ENCODE data around the gene UBE2D4. TPM values are rescaled to one million over a fixed set of nuclear protein-coding genes. Genes with fewer than 3 reads are reported as not detected.

The UBE2D4 gene
- total RNA-seq, 1 donor from 2014 or later = 6.8 TPM

- H3K36me3 ChIP-seq = no peaks in the 10 kb centered on the region
- no peak overlapping the region for H2AFZ ChIP-seq (replicated peaks)
- no peaks in the 10 kb centered on the region for H3K4me1 ChIP-seq
- no peak overlapping the region for H3K4me2 ChIP-seq
- Mint-ChIP-seq H3K4me3 (no peak overlapping the region), H3K9me3 (no peaks in the 10 kb centered on the region), H3K27me3 (ENCODE audit: insufficient read depth, low read depth) (peaks cover 4% of the 10 kb centered on the region), H3K4me1 (peaks cover 5% of the 10 kb centered on the region), H3K27ac (no peak overlapping the region), H3K36me3 (peaks cover 19% of the 10 kb centered on the region)
- no peak for DNase-seq (ENCODE audit: low spot score)
- no peaks in the 10 kb centered on the region for H3K9me3 ChIP-seq (ENCODE audit: low read depth)
- H3K27ac ChIP-seq = no peak overlapping the region
- no peaks in the 10 kb centered on the region for H3K27me3 ChIP-seq
- TF ChIP-seq CTCF (IDR thresholded peaks at IDR 0.05) (no peak), EZH2 (IDR thresholded peaks at IDR 0.05) (no peak), EZH2phosphoT487 (IDR thresholded peaks at IDR 0.05) (no peak)
- H3K9ac ChIP-seq = no peak overlapping the region
- no peaks in the 10 kb centered on the region for H3K79me2 ChIP-seq (ENCODE audit: low read depth)
- no peaks in the 10 kb centered on the region for H4K20me1 ChIP-seq (ENCODE audit: low read depth)
- no peak overlapping the region for H3K4me3 ChIP-seq
- no peaks in the 10 kb centered on the region for H3F3A ChIP-seq (ENCODE audit: low read depth)
Measured at GRCh38 chr7:43884209-43884608, 42.0 kb upstream of the UBE2D4 start.

- Mint-ChIP-seq H3K27ac (no peak overlapping the region), H3K27me3 (ENCODE audit: insufficient read depth, low read depth) (peaks cover 4% of the 10 kb centered on the region), H3K4me1 (peaks cover 5% of the 10 kb centered on the region), H3K9me3 (no peaks in the 10 kb centered on the region), H3K36me3 (peaks cover 19% of the 10 kb centered on the region), H3K4me3 (no peak overlapping the region)
- H3K27me3 ChIP-seq = no peaks in the 10 kb centered on the region
- TF ChIP-seq EZH2phosphoT487 (IDR thresholded peaks at IDR 0.05) = no peak
- TF ChIP-seq CTCF (IDR thresholded peaks at IDR 0.05) = no peak
- TF ChIP-seq EZH2 (IDR thresholded peaks at IDR 0.05) = no peak
- no peak for DNase-seq (ENCODE audit: low spot score)
- H3K4me3 ChIP-seq = no peak overlapping the region
- H3K9ac ChIP-seq = no peak overlapping the region
- no peak overlapping the region for H3K27ac ChIP-seq
- no peaks in the 10 kb centered on the region for H3K9me3 ChIP-seq (ENCODE audit: low read depth)
- H3K4me2 ChIP-seq = no peak overlapping the region
- H3F3A ChIP-seq (ENCODE audit: low read depth) = no peaks in the 10 kb centered on the region
- no peaks in the 10 kb centered on the region for H3K4me1 ChIP-seq
- no peak overlapping the region for H2AFZ ChIP-seq (replicated peaks)
- H3K36me3 ChIP-seq = no peaks in the 10 kb centered on the region
- H4K20me1 ChIP-seq (ENCODE audit: low read depth) = no peaks in the 10 kb centered on the region
- no peaks in the 10 kb centered on the region for H3K79me2 ChIP-seq (ENCODE audit: low read depth)
Measured at GRCh38 chr7:43884617-43885016, 41.6 kb upstream of the UBE2D4 start.

GRCh38 chr7:43888993-43889945, 37.0 kb upstream of the UBE2D4 start:
- no peak overlapping the region for H3K4me2 ChIP-seq

More at GRCh38 chr7:43888993-43889945, 37.0 kb upstream of the UBE2D4 start:
- Mint-ChIP-seq H3K36me3 (peaks cover 5% of the 10 kb centered on the region), H3K4me1 (peaks cover 5% of the 10 kb centered on the region), H3K4me3 (no peak overlapping the region), H3K9me3 (no peaks in the 10 kb centered on the region), H3K27me3 (ENCODE audit: insufficient read depth, low read depth) (peaks cover 3% of the 10 kb centered on the region), H3K27ac (no peak overlapping the region)
- no peak overlapping the region for H3K9ac ChIP-seq
- no peaks in the 10 kb centered on the region for H3K79me2 ChIP-seq (ENCODE audit: low read depth)
- DNase-seq (ENCODE audit: low spot score) = no peak
- no peaks in the 10 kb centered on the region for H3K4me1 ChIP-seq
- H4K20me1 ChIP-seq (ENCODE audit: low read depth) = no peaks in the 10 kb centered on the region
- H3K27me3 ChIP-seq = no peaks in the 10 kb centered on the region
- H2AFZ ChIP-seq (replicated peaks) = no peak overlapping the region
- H3F3A ChIP-seq (ENCODE audit: low read depth) = no peaks in the 10 kb centered on the region
- TF ChIP-seq EZH2 (IDR thresholded peaks at IDR 0.05) (no peak), EZH2phosphoT487 (IDR thresholded peaks at IDR 0.05) (no peak), CTCF (IDR thresholded peaks at IDR 0.05) (no peak)
- no peak overlapping the region for H3K27ac ChIP-seq
- no peaks in the 10 kb centered on the region for H3K9me3 ChIP-seq (ENCODE audit: low read depth)
- no peak overlapping the region for H3K4me3 ChIP-seq
- no peaks in the 10 kb centered on the region for H3K36me3 ChIP-seq
